ENCODE data around the gene CDC34. TPM values are rescaled to one million over a fixed set of nuclear protein-coding genes. Genes with fewer than 3 reads are reported as not detected.

CDC34 gene
- total and polyA plus RNA-seq, 9 of the 15 experiments (the other 6 are each of a cell fraction or from before 2014, with no cell fraction given): 0.80 to 203 (median 65.5) TPM

GRCh38 chr19:575527-576506 is 44.3 kb downstream of the CDC34 start (continued):
- TF ChIP-seq TBP (optimal IDR thresholded peaks at IDR 0.05; ENCODE audit: low read depth, low read length): no peak
- TF ChIP-seq ZNF592 (IDR thresholded peaks at IDR 0.05): no peak
- no peak for TF ChIP-seq ZNF764 (CRISPR knock-in tag; IDR thresholded peaks at IDR 0.05; ENCODE audit: low read depth)
- no peak for TF ChIP-seq ZNF318 (IDR thresholded peaks at IDR 0.05; ENCODE audit: borderline replicate concordance in 1 of 2, low read depth in 1 of 2)
- no peak for TF ChIP-seq GTF3C2 (IDR thresholded peaks at IDR 0.05; ENCODE audit: borderline replicate concordance, extremely low read depth, insufficient read length)
- TF ChIP-seq SNIP1 (IDR thresholded peaks at IDR 0.05; ENCODE audit: low read depth): no peak
- no peak for TF ChIP-seq SMARCA4 (IDR thresholded peaks at IDR 0.05)
- no peak for TF ChIP-seq SP1 (CRISPR knock-in tag; IDR thresholded peaks at IDR 0.05)

All from K562 (cell line).